GM18502 (cell line): ENCODE measurements around the gene MTHFS.
A peak's percentile ranks its signal among the peaks of the same experiment; 100 is the strongest.
"Not testable (repeated sequence)": the region's sequence is repeated elsewhere in the genome, so short reads cannot be mapped to it uniquely, and the experiment has no call there.

Experiments
- ATAC-seq: cut with Tn5 transposase; IDR thresholded peaks from one replicate; pipeline ENCODE4 v1.9.1; 2021; ENCODE audit warnings: mild to moderate bottlenecking; ENCODE audit not compliant: unreplicated experiment, poor library complexity

The MTHFS gene

GRCh38 chr15:79896634-79897379, at the start of gene MTHFS:
Gene MTHFS (minus strand): TSS chr15:79897014. CDS start chr15:79896988, 26 bp downstream.
- ATAC-seq, result peak; percentile 71

- ATAC-seq, result no peak
Measured at GRCh38 chr15:79944622-79945021, 47.8 kb upstream of the MTHFS start.

- ATAC-seq, result no peak
Measured at GRCh38 chr15:79943820-79944219, 47.0 kb upstream of the MTHFS start.

- no peak for ATAC-seq
Measured at GRCh38 chr15:79942741-79943481, 46.1 kb upstream of the MTHFS start.

- no peak for ATAC-seq
Measured at GRCh38 chr15:79939399-79939798, 42.6 kb upstream of the MTHFS start.

- ATAC-seq, result no peak
Measured at GRCh38 chr15:79938143-79938542, 41.3 kb upstream of the MTHFS start.

- ATAC-seq, result not testable (repeated sequence)
Measured at GRCh38 chr15:79935556-79936201, 38.9 kb upstream of the MTHFS start.

GRCh38 chr15:79933231-79933630, 36.4 kb upstream of the MTHFS start:
- no peak for ATAC-seq

GRCh38 chr15:79932447-79932846, 35.6 kb upstream of the MTHFS start:
- ATAC-seq, result no peak

GRCh38 chr15:79930516-79930915, 33.7 kb upstream of the MTHFS start:
- ATAC-seq, result no peak

GRCh38 chr15:79929412-79929811, 32.6 kb upstream of the MTHFS start:
- ATAC-seq, result no peak

- not testable (repeated sequence) for ATAC-seq
Measured at GRCh38 chr15:79926116-79926515, 29.3 kb upstream of the MTHFS start.

- no peak for ATAC-seq
Measured at GRCh38 chr15:79924379-79924778, 27.6 kb upstream of the MTHFS start.

- ATAC-seq, result peak; percentile 97
Measured at GRCh38 chr15:79923515-79924169, 26.8 kb upstream of the MTHFS start.

- ATAC-seq, result peak; percentile 48
Measured at GRCh38 chr15:79923079-79923514, 26.3 kb upstream of the MTHFS start.

GRCh38 chr15:79922512-79923078, 25.8 kb upstream of the MTHFS start:
- no peak for ATAC-seq

GRCh38 chr15:79919749-79920511, 23.1 kb upstream of the MTHFS start:
- ATAC-seq, result no peak

GRCh38 chr15:79919090-79919748, 22.4 kb upstream of the MTHFS start:
- ATAC-seq, result no peak

- no peak for ATAC-seq
Measured at GRCh38 chr15:79918278-79918677, 21.5 kb upstream of the MTHFS start.
